ENCODE measurements around the gene ABLIM1.
A peak's percentile ranks its signal among the peaks of the same experiment; 100 is the strongest.

The ABLIM1 gene

DNA sequence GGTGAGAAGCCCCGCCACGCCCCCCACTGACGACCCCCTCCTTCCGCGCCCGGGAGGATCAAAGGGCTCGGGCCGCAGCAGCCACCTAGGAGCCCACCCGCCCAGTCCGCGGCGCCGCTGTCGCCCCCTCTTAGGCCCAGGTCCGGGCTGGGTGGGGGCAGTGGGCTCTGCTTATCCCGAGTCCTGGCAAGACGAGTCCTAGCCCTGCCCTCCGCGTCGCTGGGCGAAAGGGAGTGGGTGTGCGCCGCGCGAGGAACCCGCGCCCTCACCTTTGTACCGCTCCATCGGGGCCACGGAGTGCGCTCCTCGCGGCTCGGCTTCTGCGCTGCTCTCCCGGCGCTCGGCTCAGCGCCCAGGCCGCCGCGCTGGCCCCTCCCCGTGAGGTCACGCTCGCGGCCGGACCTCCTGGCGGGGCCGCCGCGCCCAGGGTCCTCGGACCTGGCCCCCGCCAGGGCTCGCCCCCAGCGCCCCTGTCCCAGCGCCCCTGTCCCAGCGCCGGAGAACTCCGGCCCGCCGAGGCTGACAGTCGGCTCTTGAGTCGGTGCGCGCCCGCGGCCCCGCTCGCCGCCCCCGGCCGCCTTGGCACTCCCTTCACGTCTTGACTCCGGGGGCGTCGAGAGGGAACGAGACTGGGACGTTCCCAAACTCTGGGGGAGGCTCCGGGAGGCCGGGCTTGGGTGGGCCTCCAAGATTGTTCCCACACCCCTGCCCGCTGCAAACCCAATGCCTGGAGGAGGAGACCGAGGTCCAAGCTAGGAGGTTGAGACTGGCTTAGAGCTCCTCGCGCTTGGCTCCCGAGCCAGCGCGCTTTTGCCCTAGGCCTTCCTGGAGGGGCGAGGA, 253.7 kb downstream of the ABLIM1 start, which contains the start of gene AFAP1L2:
Gene AFAP1L2, minus strand, starts transcription at position 332 of the 840 bp plus-strand sequence. Its CDS starts 47 bp downstream, at position 285.
- Histone ChIP-seq H3K36me3 (ENCODE audit: control insufficient read depth, insufficient read depth, low read length) (no peaks in the 10 kb centered on the region), H3K9ac (ENCODE audit: low read length) (peak within 1 kb of the TSS; percentile 68), H3K4me1 (ENCODE audit: control insufficient read depth, insufficient read depth, low read length) (peaks cover 29% of the 10 kb centered on the region), H3K4me3 (ENCODE audit: low read depth, low read length) (peak within 1 kb of the TSS; percentile 79), H3K27me3 (ENCODE audit: control insufficient read depth, insufficient read depth, low read length) (peaks cover 62% of the 10 kb centered on the region), H3K9me3 (ENCODE audit: control insufficient read depth, insufficient read depth, low read depth, low read length) (no peaks in the 10 kb centered on the region), H3K27ac (ENCODE audit: low read depth, low read length) (no peak within 1 kb of the TSS)

DNA sequence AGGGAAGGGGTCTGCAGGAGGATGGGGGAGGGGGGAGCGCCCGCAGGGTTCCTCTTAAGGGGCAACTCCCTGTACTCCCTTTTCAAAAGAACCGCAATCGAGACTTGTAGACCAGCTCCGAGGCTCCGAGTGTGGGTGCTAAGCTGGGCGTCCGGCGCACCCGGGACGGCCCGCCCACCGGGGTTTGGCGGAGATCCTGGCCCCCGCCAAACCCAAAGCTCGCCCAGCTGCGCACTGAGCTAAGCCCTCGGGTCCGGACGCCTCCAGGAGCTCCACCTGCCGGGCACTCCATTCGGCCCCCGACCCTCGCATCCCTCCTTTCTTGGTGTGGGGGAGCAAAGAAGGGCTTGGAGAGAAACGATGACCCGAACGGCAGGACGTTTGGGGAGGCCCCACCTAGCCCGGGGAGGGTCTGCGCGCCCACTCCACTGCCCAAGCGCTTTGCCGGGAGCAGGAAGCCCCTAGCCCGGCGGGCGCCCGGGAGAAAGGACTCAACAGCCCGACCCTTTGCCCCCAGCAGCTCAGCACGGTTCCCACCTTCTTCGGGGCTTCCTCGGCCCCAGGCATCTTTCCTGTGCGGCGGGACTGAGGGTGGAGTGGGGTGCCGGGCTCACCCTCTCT, 254.4 kb downstream of the ABLIM1 start:
- H3K4me3 ChIP-seq (ENCODE audit: low read depth, low read length): peak overlapping the region; percentile 79
- H3K9ac ChIP-seq (ENCODE audit: low read length): peak overlapping the region; percentile 61

DNA sequence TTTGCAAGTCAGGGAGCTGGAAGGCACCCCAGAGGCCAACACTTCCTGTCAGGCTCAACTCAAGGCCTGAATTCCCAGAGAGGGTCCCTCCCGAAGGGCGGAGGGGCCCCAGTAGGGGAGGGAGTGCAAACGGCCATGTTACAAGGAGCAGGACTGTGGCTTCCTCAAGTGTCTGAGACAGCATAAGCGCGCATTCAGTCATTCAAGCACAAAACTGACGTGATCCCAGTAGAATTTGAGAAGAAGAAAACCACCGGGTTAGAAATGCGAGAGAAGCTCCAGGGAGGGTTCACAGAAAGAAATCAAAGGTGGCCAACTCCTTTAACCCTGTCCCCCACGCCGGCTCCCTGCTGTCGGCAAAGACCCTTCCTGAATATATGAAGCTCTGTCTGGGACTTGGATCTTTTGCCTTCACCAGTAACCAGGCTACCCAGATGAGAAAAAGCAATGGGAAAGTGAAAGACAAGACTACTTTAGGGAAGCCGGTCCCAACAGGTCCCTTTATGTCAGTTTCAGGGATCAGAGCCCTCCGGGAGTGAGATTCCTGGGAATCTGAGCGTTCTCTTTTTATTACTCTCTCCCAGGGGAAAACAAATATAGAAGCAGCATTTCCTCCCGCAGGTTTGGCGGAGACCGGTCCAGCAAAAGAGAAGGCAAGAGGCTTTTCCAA, 255.1 kb downstream of the ABLIM1 start:
- Histone ChIP-seq H3K4me3 (ENCODE audit: low read depth, low read length) (peak overlapping the region; percentile 79), H3K36me3 (ENCODE audit: control insufficient read depth, insufficient read depth, low read length) (no peaks in the 10 kb centered on the region), H3K9me3 (ENCODE audit: control insufficient read depth, insufficient read depth, low read depth, low read length) (no peaks in the 10 kb centered on the region), H3K9ac (ENCODE audit: low read length) (peak overlapping the region; percentile 61), H3K27me3 (ENCODE audit: control insufficient read depth, insufficient read depth, low read length) (peaks cover 60% of the 10 kb centered on the region), H3K4me1 (ENCODE audit: control insufficient read depth, insufficient read depth, low read length) (peaks cover 15% of the 10 kb centered on the region), H3K27ac (ENCODE audit: low read depth, low read length) (no peak overlapping the region)

More for the DNA sequence above, 254.4 kb downstream of the ABLIM1 start:
- H3K27me3 ChIP-seq (ENCODE audit: control insufficient read depth, insufficient read depth, low read length): peaks cover 62% of the 10 kb centered on the region
- peaks cover 22% of the 10 kb centered on the region for H3K4me1 ChIP-seq (ENCODE audit: control insufficient read depth, insufficient read depth, low read length)
- no peaks in the 10 kb centered on the region for H3K36me3 ChIP-seq (ENCODE audit: control insufficient read depth, insufficient read depth, low read length)
- H3K9me3 ChIP-seq (ENCODE audit: control insufficient read depth, insufficient read depth, low read depth, low read length): no peaks in the 10 kb centered on the region
- no peak overlapping the region for H3K27ac ChIP-seq (ENCODE audit: low read depth, low read length)

DNA sequence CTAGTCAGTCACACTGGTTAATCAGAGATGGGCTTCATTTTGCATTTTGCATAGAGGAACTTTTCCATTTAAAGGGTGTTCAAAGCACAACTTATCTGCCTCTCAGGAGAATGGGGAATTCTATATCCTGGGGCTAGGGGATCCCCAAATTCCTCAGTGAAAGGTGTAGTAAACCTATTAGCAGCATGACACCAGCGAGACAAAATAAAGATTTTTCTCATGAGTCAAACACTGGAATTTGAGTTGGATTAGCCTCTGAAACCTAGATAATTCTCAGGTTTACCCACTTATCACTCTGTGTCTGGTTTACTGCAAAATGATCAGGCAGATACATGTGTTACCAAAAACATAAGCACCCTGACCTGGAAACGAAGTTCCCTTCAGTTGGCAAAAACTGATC, 255.8 kb downstream of the ABLIM1 start:
- H3K4me1 ChIP-seq (ENCODE audit: control insufficient read depth, insufficient read depth, low read length): peaks cover 14% of the 10 kb centered on the region
- H3K27ac ChIP-seq (ENCODE audit: low read depth, low read length): no peak overlapping the region
- no peaks in the 10 kb centered on the region for H3K36me3 ChIP-seq (ENCODE audit: control insufficient read depth, insufficient read depth, low read length)
- H3K27me3 ChIP-seq (ENCODE audit: control insufficient read depth, insufficient read depth, low read length): peaks cover 53% of the 10 kb centered on the region
- no peak overlapping the region for H3K9ac ChIP-seq (ENCODE audit: low read length)
- 0 out of 2 replicates have a peak overlapping the region, but pooled peaks have one; percentile 79 for H3K4me3 ChIP-seq (ENCODE audit: low read depth, low read length)
- H3K9me3 ChIP-seq (ENCODE audit: control insufficient read depth, insufficient read depth, low read depth, low read length): no peaks in the 10 kb centered on the region

DNA sequence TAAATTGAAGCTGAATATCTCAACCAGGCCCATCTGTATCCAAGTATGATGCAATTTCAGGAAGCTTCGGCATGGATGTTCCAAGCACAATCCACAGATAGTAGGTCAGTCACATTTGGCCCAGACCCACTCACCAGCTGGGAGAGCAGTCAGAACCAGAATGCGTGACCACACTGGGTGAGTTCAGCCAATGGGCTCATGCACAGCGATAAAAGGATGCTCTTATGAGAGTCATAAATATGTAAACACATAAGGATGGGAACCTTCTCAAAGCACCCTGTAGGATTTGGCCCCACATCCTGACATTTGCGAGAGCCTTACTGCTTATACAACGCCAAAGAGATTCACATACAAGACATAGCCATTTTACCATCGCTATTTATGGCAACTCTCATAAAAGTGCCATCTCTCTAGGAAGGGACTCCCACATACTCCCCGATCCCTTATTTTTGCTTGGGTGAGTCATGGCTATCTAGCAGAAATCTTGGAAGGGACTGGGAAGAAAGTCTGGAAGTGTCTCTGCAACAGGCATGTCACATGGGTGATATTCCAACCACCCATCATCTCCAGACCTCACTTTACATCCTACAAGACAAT, 256.8 kb downstream of the ABLIM1 start:
- no peak overlapping the region for H3K9ac ChIP-seq (ENCODE audit: low read length)
- no peak overlapping the region for H3K27ac ChIP-seq (ENCODE audit: low read depth, low read length)
- no peaks in the 10 kb centered on the region for H3K36me3 ChIP-seq (ENCODE audit: control insufficient read depth, insufficient read depth, low read length)
- no peaks in the 10 kb centered on the region for H3K9me3 ChIP-seq (ENCODE audit: control insufficient read depth, insufficient read depth, low read depth, low read length)
- peaks cover 14% of the 10 kb centered on the region for H3K4me1 ChIP-seq (ENCODE audit: control insufficient read depth, insufficient read depth, low read length)
- H3K4me3 ChIP-seq (ENCODE audit: low read depth, low read length): no peak overlapping the region
- H3K27me3 ChIP-seq (ENCODE audit: control insufficient read depth, insufficient read depth, low read length): peaks cover 53% of the 10 kb centered on the region

DNA sequence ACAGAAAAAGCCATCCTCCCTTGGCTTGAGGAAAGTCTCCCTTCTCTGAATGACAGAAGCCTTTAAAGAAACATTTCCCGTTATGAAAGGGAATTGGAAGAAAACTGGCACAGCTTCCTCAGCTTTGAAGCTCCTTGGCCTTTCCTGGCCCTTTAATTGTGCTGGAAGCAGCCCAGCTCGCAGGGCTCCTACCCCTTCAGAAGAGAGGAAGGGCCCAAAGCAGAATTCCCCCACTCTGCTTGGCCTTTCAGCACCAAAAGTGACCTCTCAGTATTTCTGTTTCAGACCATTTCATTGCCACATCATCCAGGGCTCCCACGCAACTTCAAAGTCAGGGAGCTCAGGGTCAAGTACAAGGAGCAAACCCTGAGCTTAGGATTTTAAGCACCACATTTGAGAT, 258.0 kb downstream of the ABLIM1 start:
- peaks cover 11% of the 10 kb centered on the region for H3K4me1 ChIP-seq (ENCODE audit: control insufficient read depth, insufficient read depth, low read length)
- H3K9ac ChIP-seq (ENCODE audit: low read length): no peak overlapping the region
- H3K27me3 ChIP-seq (ENCODE audit: control insufficient read depth, insufficient read depth, low read length): peaks cover 42% of the 10 kb centered on the region

DNA sequence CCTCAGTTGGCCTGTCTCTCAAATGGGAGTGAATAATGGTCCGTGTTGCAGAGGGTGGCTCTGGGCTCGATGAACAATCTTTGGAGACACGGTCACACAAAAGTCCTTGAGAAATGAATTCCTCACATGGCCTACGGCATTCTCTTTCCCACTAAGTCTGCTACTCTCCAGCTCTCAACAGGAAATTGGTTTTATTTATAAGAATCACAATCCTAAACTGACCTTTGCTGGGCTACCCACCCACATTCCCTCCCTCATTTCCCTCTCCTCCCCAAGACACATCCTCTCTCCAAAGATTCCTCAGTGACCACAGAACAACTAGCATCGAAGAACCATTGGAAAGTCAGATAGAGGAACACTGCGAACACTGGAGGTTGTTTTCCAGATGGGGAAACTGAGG, 258.5 kb downstream of the ABLIM1 start:
- Histone ChIP-seq H3K36me3 (ENCODE audit: control insufficient read depth, insufficient read depth, low read length) (no peaks in the 10 kb centered on the region), H3K27me3 (ENCODE audit: control insufficient read depth, insufficient read depth, low read length) (peaks cover 37% of the 10 kb centered on the region), H3K27ac (ENCODE audit: low read depth, low read length) (no peak overlapping the region), H3K4me1 (ENCODE audit: control insufficient read depth, insufficient read depth, low read length) (peaks cover 9% of the 10 kb centered on the region; the same call in 1 of the 2 replicates), H3K9ac (ENCODE audit: low read length) (no peak overlapping the region), H3K9me3 (ENCODE audit: control insufficient read depth, insufficient read depth, low read depth, low read length) (no peaks in the 10 kb centered on the region), H3K4me3 (ENCODE audit: low read depth, low read length) (no peak overlapping the region)

More for the DNA sequence above, 258.0 kb downstream of the ABLIM1 start:
- Histone ChIP-seq H3K4me3 (ENCODE audit: low read depth, low read length) (no peak overlapping the region), H3K27ac (ENCODE audit: low read depth, low read length) (no peak overlapping the region), H3K9me3 (ENCODE audit: control insufficient read depth, insufficient read depth, low read depth, low read length) (no peaks in the 10 kb centered on the region), H3K36me3 (ENCODE audit: control insufficient read depth, insufficient read depth, low read length) (no peaks in the 10 kb centered on the region)

DNA sequence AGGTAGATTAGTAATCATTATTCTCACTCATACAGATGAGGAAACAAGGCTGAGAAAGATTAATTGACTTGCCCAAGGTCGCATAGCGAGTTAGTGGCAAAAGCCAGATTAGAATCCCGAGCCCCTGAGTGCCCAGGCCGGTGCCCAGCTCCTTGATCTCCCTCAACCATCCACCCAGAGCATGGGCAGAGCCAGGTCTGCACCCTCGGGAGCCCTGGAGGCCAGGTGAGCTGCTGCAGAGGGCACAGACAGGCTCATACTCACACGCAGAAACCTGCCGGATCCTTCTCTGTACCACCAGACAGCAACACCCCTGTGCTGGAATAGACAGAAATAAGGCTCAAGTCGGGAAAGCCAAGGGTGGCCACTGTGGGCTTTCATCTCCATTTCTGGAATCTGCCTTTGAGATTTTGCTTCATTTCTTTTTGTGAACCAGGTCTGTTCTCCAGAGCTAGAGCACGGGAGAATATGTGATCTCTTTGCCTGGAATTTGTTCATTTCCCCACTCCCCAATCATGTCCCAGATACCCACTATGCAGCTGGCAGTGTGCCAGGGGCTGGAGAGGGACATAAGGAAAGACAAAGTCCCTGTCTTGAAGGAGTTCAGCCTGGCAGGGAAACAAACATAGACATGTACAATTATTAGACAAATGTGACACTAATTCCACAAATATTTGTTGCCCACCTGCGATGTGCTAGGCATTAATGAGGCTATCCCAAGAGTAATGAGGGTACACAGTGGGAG, 259.3 kb downstream of the ABLIM1 start:
- Histone ChIP-seq H3K4me3 (ENCODE audit: low read depth, low read length) (no peak overlapping the region), H3K4me1 (ENCODE audit: control insufficient read depth, insufficient read depth, low read length) (peaks cover 13% of the 10 kb centered on the region; the same call in 1 of the 2 replicates), H3K36me3 (ENCODE audit: control insufficient read depth, insufficient read depth, low read length) (no peaks in the 10 kb centered on the region), H3K27me3 (ENCODE audit: control insufficient read depth, insufficient read depth, low read length) (peaks cover 29% of the 10 kb centered on the region), H3K9ac (ENCODE audit: low read length) (no peak overlapping the region), H3K27ac (ENCODE audit: low read depth, low read length) (no peak overlapping the region), H3K9me3 (ENCODE audit: control insufficient read depth, insufficient read depth, low read depth, low read length) (no peaks in the 10 kb centered on the region)

DNA sequence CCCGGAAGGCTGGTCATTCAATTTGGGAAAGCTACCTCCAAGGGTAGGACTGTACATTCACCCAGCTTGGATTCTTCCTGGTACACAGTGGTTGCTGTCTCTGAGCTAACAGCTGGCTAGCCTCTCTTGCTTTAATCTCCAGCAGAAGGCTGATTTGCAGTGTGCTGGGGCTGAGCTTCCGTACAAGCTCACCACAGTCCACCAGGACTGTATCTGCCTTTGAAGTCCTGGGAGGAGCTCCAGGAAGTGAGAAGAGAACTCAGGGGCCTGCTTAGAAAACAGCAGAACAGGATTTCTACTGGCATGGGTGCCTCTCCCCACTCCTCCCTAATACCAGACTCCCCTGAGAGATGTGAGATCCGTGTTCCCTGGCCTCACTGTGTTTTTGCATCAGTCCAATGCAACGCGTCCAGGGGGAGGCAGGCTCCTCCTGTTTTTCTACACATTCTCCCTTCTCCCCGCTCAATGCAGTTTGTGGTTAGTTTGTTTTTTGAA, 260.4 kb downstream of the ABLIM1 start:
- Histone ChIP-seq H3K9ac (ENCODE audit: low read length) (no peak overlapping the region), H3K27ac (ENCODE audit: low read depth, low read length) (no peak overlapping the region), H3K27me3 (ENCODE audit: control insufficient read depth, insufficient read depth, low read length) (peaks cover 18% of the 10 kb centered on the region), H3K9me3 (ENCODE audit: control insufficient read depth, insufficient read depth, low read depth, low read length) (no peaks in the 10 kb centered on the region), H3K4me1 (ENCODE audit: control insufficient read depth, insufficient read depth, low read length) (peaks cover 18% of the 10 kb centered on the region; the same call in 1 of the 2 replicates), H3K4me3 (ENCODE audit: low read depth, low read length) (no peak overlapping the region), H3K36me3 (ENCODE audit: control insufficient read depth, insufficient read depth, low read length) (no peaks in the 10 kb centered on the region)

DNA sequence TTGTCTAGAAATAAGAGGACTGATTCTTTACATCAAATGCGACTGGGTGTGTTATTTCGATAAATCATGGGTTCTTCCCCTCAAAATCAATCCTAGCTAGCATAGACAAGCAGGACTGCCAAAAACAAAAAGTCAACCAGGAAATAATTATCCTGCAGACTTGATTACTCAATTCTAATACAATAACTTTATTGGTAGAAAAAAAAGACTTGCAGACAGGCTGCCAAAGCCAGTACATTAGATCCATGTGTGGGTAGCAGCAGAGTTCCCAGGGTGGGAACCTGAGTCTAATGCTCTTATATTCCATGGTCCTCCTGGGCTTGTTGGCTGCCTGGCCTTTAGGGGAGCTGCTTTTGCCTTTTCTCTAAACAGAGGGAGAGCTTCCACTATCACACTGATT, 261.6 kb downstream of the ABLIM1 start:
- H3K27me3 ChIP-seq (ENCODE audit: control insufficient read depth, insufficient read depth, low read length): peaks cover 6% of the 10 kb centered on the region; the same call in 1 of the 2 replicates
- peaks cover 14% of the 10 kb centered on the region; the same call in 1 of the 2 replicates for H3K4me1 ChIP-seq (ENCODE audit: control insufficient read depth, insufficient read depth, low read length)
- no peak overlapping the region for H3K4me3 ChIP-seq (ENCODE audit: low read depth, low read length)
- H3K36me3 ChIP-seq (ENCODE audit: control insufficient read depth, insufficient read depth, low read length): no peaks in the 10 kb centered on the region
- H3K9ac ChIP-seq (ENCODE audit: low read length): no peak overlapping the region
- H3K9me3 ChIP-seq (ENCODE audit: control insufficient read depth, insufficient read depth, low read depth, low read length): no peaks in the 10 kb centered on the region
- no peak overlapping the region for H3K27ac ChIP-seq (ENCODE audit: low read depth, low read length)
